Keratinocyte (primary cell): ENCODE data around the gene FRYL. TPM values are rescaled to one million over a fixed set of nuclear protein-coding genes. Genes with fewer than 3 reads are reported as not detected.
"Not testable (repeated sequence)": the region's sequence is repeated elsewhere in the genome, so short reads cannot be mapped to it uniquely, and the experiment has no call there.

Experiments
- DNase-seq: peaks from one replicate; pipeline ENCODE4 v3.0.0-alpha.2; 2011; ENCODE audit warnings: low read depth, missing footprints, low spot score
- FAIRE-seq: peaks from 2 replicates; lab custom pipeline; 2011; peaks lifted over from hg19 to GRCh38; lab: Jason Lieb, UNC
- H2AFZ ChIP-seq: 2 replicates; pipeline ENCODE4 v1.6.0; 2012; ENCODE audit warnings: low read length, control low read depth, inconsistent platforms; ENCODE audit not compliant: control insufficient read depth
- H3K27ac ChIP-seq: 2 replicates; pipeline ENCODE4 v1.5.1; 2011; ENCODE audit warnings: low read length; ENCODE audit not compliant: control insufficient read depth, insufficient read depth
- H3K27me3 ChIP-seq: 3 replicates; pipeline ENCODE4 v1.6.0; 2011; ENCODE audit warnings: low read length; ENCODE audit not compliant: control insufficient read depth, insufficient read depth; ENCODE audit errors: extremely low read depth
- H3K36me3 ChIP-seq, 2 experiments: 2 replicates in 1 of 2; 3 replicates in 1 of 2; pipeline ENCODE4 v1.5.1; 2011; ENCODE audit warnings: low read length in 2 of 2, mild to moderate bottlenecking in 1 of 2; ENCODE audit not compliant: control insufficient read depth in 2 of 2, insufficient read depth in 2 of 2; ENCODE audit errors: extremely low read depth in 1 of 2
- H3K4me1 ChIP-seq: 3 replicates; pipeline ENCODE4 v1.5.1; 2011; ENCODE audit warnings: low read length; ENCODE audit not compliant: control insufficient read depth, insufficient read depth; ENCODE audit errors: extremely low read depth
- H3K4me2 ChIP-seq: 3 replicates; pipeline ENCODE4 v1.6.0; 2011; ENCODE audit warnings: low read depth, low read length; ENCODE audit not compliant: control insufficient read depth, insufficient read depth; ENCODE audit errors: extremely low read depth
- H3K4me3 ChIP-seq, 3 experiments: fragments of 200-600 bp in 1 of 3; sonication (generic) in 1 of 3; 2 replicates in 2 of 3; 3 replicates in 1 of 3; pipeline ENCODE4 v1.5.1; 2011 to 2016; ENCODE audit warnings: low read length in 3 of 3, mild to moderate bottlenecking in 3 of 3, control low read depth in 2 of 3, inconsistent platforms in 1 of 3, low read depth in 1 of 3, mixed read lengths in 1 of 3, mixed run types in 1 of 3, moderate library complexity in 1 of 3; ENCODE audit not compliant: control insufficient read depth in 2 of 3, insufficient read depth in 2 of 3; ENCODE audit errors: extremely low read depth in 1 of 3
- H3K79me2 ChIP-seq: 2 replicates; pipeline ENCODE4 v1.6.0; 2012; ENCODE audit warnings: low read length; ENCODE audit not compliant: control insufficient read depth, insufficient read depth
- H3K9ac ChIP-seq: 3 replicates; pipeline ENCODE4 v1.6.0; 2011; ENCODE audit warnings: low read length; ENCODE audit not compliant: control insufficient read depth, insufficient read depth; ENCODE audit errors: extremely low read depth
- H3K9me1 ChIP-seq: 3 replicates; pipeline ENCODE4 v1.6.0; 2011; ENCODE audit warnings: low read length; ENCODE audit not compliant: control insufficient read depth, insufficient read depth; ENCODE audit errors: extremely low read depth
- H3K9me3 ChIP-seq: 2 replicates; pipeline ENCODE4 v1.5.1; 2012; ENCODE audit warnings: low read depth, low read length; ENCODE audit not compliant: control insufficient read depth
- H4K20me1 ChIP-seq: 3 replicates; pipeline ENCODE4 v1.6.0; 2011; ENCODE audit warnings: low read length; ENCODE audit not compliant: control insufficient read depth, insufficient read depth; ENCODE audit errors: extremely low read depth
- CTCF ChIP-seq, 3 experiments: IDR thresholded peaks in 1 of 3; conservative IDR thresholded peaks in 1 of 3; optimal IDR thresholded peaks in 1 of 3; 2 replicates in 2 of 3; 3 replicates in 1 of 3; pipeline versions ENCODE3 to v1.5.1; 2011; ENCODE audit warnings: low read length in 3 of 3, mild to moderate bottlenecking in 3 of 3, moderate library complexity in 2 of 3, control low read depth in 1 of 3, inconsistent platforms in 1 of 3; ENCODE audit not compliant: insufficient read depth in 2 of 3; ENCODE audit errors: extremely low read depth in 1 of 3
- EZH2 ChIP-seq: IDR thresholded peaks from one replicate; pipeline ENCODE4 v1.6.1; 2012; ENCODE audit warnings: inconsistent platforms, mild to moderate bottlenecking, low read length, moderate library complexity
- dilution Hi-C: fragments of 300-500 bp; cut with MboI; formaldehyde crosslinking; loops from one replicate; pipeline ENCODE4 v1.7.0; 2020; ENCODE audit warnings: low sequenced_read_pairs; ENCODE audit not compliant: extremely low pct_ligation_motif_present
- polyA plus RNA-seq, 5 experiments: library from polyadenylated mRNA; depleted of rRNA in 3 of 5; stranded (reverse) in 3 of 5; stranded (forward) in 1 of 5; unstranded in 1 of 5; fragments of >200 nt; gene quantifications; 1 replicate in 1 of 5; 2 replicates in 3 of 5; 3 replicates in 1 of 5; pipeline versions ENCODE4 v1.2.1 to v1.2.3, GENCODE V29; 2011 to 2012; ENCODE audit warnings: missing spikeins in 2 of 5, low read depth in 1 of 5, low replicate concordance in 1 of 5

The FRYL gene
- polyA plus RNA-seq, 1 donor (not counting 4 experiments of a cell fraction or from before 2014, with no cell fraction given), result 40.4 TPM

DNA sequence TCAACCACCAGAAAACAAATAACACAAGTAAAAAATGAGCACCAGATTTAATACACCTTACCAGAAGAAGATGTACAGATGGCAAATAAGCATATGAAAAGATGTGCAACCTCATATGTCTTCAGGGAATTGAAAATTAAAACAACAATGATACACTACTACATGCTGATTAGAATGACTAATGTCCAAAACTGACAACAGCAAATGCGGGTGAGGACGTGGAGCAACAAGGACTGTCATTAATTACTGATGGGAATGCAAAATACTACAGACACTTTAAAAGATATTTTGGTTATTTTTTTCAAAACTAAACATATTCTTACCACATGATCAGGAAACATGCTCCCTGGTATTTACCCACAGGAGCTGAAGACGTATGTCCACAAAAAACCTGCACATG, 140.3 kb downstream of the FRYL start:
- Histone ChIP-seq H3K27ac (no peak overlapping the region), H3K4me2 (no peak overlapping the region), H3K4me1 (peaks cover 17% of the 10 kb centered on the region), H4K20me1 (peaks cover 3% of the 10 kb centered on the region), H2AFZ (no peak overlapping the region), H3K9me3 (no peaks in the 10 kb centered on the region), H3K27me3 (no peaks in the 10 kb centered on the region), H3K4me3 (no peak overlapping the region), H3K9ac (no peak overlapping the region), H3K36me3 (no peaks in the 10 kb centered on the region), H3K79me2 (peaks cover 46% of the 10 kb centered on the region), H3K9me1 (no peaks in the 10 kb centered on the region)
- FAIRE-seq (no peak), DNase-seq (no peak)
- dilution Hi-C loops, result no loop called here
- TF ChIP-seq EZH2, result no peak
- no peak for TF ChIP-seq CTCF (optimal IDR thresholded peaks at IDR 0.05 in 1 of 3, IDR thresholded peaks at IDR 0.05 in 1 of 3, conservative IDR thresholded peaks at IDR 0.05 in 1 of 3; ENCODE audit: extremely low read depth in 1 of 3, insufficient read depth in 2 of 3, low read length in 3 of 3)

DNA sequence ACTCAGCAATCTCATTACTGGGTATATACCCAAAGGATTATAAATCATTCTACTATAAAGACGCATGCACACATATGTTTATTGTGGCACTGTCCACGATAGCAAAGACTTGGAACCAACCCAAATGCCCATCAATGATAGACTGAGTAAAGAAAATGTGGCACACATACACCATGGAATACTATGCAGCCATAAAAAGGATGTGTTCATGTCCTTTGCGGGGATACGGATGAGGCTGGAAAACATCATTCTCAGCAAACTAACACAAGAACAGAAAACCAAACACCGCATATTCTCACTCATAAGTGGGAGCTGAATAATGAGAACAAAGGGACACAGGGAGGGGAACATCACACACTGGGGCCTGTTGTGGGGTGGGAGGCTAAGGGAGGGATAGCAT, 141.5 kb downstream of the FRYL start:
- H3K9me3 ChIP-seq, H3K9ac ChIP-seq, H3K4me2 ChIP-seq, FAIRE-seq, H2AFZ ChIP-seq, H3K9me1 ChIP-seq, DNase-seq, H3K36me3 ChIP-seq, H4K20me1 ChIP-seq, H3K27me3 ChIP-seq, H3K27ac ChIP-seq, H3K4me3 ChIP-seq, dilution Hi-C loops: not testable (repeated sequence)
- peaks cover 18% of the 10 kb centered on the region for H3K4me1 ChIP-seq
- H3K79me2 ChIP-seq, result peaks cover 51% of the 10 kb centered on the region

GRCh38 chr4:48636911-48637310, 143.2 kb downstream of the FRYL start:
- Histone ChIP-seq H3K4me3 (no peak overlapping the region), H3K9ac (no peak overlapping the region), H3K9me3 (no peaks in the 10 kb centered on the region), H4K20me1 (peaks cover 3% of the 10 kb centered on the region), H3K27me3 (no peaks in the 10 kb centered on the region), H3K4me2 (no peak overlapping the region), H3K9me1 (no peaks in the 10 kb centered on the region), H3K4me1 (peaks cover 18% of the 10 kb centered on the region), H3K36me3 (peaks cover 0 to 3% of the 10 kb centered on the region in 2 experiments), H2AFZ (no peak overlapping the region), H3K79me2 (peaks cover 47% of the 10 kb centered on the region), H3K27ac (peak overlapping the region; percentile 11)
- DNase-seq, result no peak
- no peak for TF ChIP-seq EZH2
- no peak for TF ChIP-seq CTCF (optimal IDR thresholded peaks at IDR 0.05 in 1 of 3, IDR thresholded peaks at IDR 0.05 in 1 of 3, conservative IDR thresholded peaks at IDR 0.05 in 1 of 3; ENCODE audit: extremely low read depth in 1 of 3, insufficient read depth in 2 of 3, low read length in 3 of 3)
- dilution Hi-C loops, result no loop called here
- FAIRE-seq, result no peak
